Activated CD8-positive, alpha-beta memory T cell treated with anti-CD3 and anti-CD28 coated beads, Interleukin-2, amount 50 U/mL, for 48 hours (primary cell): Measurements from ENCODE around the gene MLX.
"Not testable (repeated sequence)": the region's sequence is repeated elsewhere in the genome, so short reads cannot be mapped to it uniquely, and the experiment has no call there.

Experiments used
- DNase-seq: peaks from one replicate; pipeline ENCODE4 v3.0.0-alpha.2; 2020

The MLX gene

DNA sequence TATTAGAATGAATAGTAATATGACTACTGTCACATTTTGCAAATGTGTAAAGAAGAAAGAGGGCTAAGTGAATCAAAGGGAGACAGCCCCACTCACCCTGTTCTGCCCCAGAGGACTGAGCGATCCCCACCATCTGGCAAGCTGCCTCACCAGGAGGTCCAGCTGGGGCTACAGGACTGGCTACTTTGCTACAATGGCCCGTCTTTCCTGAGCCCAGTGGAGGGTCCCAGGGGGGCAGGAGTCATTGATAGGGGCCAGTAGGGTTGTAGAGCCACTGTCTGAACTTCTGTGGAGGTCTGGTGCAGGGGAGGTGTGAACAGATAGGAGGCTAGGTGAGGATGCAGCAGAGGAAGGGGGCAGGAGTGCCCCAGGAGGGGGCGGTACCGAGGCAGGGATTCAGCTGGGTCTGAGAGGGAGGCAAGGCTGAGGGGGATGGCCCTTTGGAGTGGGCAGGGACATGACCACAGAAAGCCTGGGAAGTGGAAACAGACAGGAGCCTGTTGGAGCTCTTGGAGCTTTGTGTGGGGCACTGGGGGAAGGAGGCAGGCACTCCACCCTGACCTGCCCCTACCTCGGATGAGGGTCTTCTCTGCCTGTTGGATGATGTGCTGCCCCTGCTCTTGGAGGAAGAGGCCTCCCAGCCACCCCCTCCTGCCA lies 10.8 kb upstream of the MLX start:
- not testable (repeated sequence) for DNase-seq

DNA sequence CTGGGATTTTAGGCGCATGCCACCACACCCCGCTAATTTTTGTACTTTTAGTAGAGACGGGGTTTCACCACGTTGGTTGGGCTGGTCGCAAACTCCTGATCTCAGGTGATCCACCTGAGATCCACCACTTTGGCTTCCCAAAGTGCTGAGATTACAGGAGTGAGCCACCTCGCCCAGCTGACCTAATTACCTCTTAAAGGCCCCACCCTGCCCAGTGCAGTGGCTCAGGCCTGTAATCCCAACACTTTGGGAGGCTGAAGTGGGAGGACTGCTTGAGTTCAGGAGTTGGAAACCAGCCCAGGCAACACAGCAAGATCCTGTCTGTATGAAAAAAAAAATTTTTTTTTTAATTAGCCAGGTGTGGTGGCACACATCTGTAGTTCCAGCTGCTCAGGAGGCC lies 7.8 kb upstream of the MLX start:
- DNase-seq: no peak

DNA sequence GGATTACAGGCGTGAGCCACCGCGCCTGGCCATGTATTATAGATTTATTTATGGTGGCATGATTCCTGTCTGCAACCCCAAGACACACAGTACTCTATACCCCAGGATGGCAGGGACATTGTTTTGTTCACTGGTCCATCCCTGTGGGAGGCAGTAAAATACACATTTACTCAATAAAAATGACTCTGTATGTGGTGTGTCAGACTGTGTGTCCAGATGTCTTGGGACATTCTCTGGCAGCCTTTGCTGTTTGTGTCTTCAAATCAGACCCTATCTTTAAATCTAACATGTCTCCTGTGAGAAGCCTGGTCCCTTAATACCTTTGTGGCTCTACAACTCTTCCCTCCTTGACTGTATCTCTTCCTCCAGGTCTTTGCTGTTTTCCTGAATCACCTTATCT lies 6.7 kb upstream of the MLX start:
- DNase-seq: no peak

DNA sequence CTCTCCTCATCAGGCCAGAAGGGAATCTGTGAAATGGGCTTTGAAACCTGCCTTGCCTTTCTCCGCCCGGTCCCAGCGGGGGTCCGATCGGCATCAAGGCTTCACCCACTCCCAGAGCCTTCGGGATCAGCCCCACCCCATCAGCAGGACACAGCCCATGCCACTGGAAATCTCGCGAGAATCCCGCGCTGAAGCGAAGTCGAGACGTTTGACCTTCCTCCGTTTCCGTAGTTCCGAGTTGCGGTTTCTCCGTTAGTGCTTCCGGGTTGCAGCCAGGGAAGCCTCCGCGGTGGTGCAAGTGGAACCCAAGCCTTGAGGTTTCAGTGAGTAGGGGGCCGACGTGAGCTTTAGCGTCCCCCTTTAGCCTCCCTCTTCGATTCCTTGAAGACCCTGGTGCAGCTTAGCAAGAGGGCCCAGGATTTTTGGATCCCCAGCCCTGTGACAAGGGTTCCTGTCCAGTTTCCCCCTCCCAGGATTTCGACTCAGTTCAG lies 5.0 kb upstream of the MLX start, which contains the start of gene COASY:
Gene COASY (plus strand): TSS at position 252 of the 491 bp plus-strand sequence. CDS start 475 bp downstream, outside the sequence.
- DNase-seq: peak; percentile 96

DNA sequence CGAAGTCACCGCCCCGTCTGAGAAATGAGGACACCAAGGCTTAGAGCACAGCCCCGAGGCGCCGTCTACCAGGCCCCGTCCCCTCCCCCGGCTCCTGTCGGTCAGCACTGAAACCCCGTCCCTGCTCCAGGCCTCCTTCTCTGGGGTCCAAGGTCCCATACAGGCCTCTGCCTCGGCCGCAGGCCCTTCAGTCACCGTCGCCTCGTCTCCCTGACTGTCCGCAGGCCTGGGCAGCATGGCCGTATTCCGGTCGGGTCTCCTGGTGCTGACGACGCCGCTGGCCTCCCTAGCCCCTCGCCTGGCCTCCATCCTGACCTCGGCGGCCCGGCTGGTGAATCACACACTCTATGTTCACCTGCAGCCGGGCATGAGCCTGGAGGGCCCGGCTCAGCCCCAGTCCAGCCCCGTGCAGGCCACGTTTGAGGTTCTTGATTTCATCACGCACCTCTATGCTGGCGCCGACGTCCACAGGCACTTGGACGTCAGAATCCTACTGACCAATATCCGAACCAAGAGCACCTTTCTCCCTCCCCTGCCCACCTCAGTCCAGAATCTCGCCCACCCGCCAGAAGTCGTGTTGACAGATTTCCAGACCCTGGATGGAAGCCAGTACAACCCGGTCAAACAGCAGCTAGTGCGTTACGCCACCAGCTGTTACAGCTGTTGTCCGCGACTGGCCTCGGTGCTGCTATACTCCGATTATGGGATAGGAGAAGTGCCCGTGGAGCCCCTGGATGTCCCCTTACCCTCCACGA lies 4.3 kb upstream of the MLX start:
- no peak for DNase-seq

DNA sequence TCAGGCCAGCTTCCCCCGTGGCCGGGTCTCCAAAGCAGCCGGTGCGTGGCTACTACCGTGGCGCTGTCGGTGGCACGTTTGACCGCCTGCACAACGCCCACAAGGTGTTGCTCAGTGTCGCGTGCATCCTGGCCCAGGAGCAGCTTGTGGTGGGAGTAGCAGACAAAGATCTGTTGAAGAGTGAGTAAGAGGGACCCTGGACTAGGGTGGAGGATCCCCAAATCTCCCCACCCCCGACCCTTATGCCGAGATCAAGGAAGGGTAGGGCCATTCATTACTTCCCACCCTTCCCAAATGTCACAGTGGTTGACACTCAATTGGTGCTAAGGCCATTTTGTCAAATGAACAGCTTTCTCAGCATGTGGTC lies 3.8 kb upstream of the MLX start:
- DNase-seq: no peak

DNA sequence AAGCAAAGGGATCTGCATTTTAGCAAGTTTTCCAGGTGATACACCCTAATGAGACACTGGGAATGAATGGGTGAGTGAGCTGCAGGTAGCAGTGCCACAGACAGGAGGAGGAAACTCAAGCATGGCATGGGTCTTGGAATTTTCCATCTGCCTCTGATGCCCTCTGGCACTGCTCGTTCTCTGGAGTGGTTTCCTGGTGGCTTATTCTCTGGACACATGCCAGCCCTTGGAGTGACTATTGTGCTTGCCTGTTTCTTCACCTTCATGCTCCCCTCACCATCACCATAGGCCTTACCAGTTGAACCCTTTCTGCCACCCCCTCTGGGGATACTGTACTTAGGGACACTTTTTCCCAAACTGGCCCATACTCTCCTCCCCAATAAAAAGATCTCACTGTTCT lies 3.4 kb upstream of the MLX start:
- DNase-seq: no peak

DNA sequence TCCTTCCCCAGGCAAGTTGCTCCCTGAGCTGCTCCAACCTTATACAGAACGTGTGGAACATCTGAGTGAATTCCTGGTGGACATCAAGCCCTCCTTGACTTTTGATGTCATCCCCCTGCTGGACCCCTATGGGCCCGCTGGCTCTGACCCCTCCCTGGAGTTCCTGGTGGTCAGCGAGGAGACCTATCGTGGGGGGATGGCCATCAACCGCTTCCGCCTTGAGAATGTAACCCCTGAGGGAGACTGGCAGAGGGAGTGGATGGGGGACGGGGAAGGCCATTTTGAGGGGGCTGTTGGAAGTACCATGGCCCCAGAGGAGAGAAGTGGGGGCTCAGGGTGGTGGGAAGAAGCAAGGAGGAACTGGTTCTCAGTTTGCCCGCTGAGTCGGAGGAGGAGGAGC lies 3.0 kb upstream of the MLX start:
- no peak for DNase-seq

DNA sequence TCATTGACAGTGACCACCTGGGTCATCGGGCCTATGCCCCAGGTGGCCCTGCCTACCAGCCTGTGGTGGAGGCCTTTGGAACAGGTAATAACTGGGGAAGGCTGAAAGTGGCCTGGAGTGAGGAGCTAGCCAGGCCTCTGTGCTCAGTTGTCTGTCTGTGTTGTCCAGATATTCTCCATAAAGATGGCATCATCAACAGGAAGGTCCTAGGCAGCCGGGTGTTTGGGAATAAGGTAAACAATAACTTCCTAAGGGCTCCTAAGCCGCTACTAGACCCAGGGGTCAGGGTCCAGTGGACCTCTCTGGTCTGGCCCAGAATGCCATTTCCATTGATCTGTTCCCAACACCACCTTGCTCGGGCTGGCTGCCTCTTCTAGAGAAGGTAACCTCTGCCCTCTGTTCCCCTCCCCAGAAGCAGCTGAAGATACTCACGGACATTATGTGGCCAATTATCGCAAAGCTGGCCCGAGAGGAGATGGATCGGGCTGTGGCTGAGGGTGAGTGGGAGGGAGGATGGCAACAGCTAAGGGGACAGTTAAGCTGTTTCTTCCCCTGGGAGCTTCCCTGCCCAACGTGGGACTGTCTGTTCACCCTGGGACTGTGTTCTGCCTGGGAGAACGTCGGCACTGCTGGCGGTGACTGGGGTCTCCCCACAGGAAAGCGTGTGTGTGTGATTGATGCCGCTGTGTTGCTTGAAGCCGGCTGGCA lies 1.9 kb upstream of the MLX start:
- DNase-seq: no peak

DNA sequence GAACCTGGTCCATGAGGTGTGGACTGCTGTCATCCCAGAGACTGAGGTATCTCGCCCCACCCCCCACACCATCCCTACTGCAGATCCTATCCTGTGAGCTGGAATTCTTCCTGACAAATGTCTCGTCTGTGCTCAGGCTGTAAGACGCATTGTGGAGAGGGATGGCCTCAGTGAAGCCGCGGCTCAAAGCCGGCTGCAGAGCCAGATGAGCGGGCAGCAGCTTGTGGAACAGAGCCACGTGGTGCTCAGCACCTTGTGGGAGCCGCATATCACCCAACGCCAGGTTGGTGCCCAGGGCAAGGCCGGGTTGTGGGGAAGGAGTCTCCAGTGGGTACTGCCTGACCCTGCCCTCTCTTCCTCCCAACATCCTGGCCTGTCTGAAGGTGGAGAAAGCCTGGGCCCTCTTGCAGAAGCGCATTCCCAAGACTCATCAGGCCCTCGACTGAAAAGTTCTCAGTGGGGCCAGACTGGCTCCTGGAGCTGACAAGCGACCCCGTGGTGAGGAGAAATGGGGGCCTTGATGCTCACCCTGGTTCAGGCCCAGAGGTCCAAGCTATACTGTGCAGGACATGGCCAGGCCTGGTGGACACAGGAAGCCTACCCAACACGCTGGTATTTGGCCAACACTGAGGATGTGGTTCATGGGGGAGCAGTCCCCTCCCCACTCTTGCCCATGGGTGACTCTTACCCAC lies 1.2 kb upstream of the MLX start:
- no peak for DNase-seq

DNA sequence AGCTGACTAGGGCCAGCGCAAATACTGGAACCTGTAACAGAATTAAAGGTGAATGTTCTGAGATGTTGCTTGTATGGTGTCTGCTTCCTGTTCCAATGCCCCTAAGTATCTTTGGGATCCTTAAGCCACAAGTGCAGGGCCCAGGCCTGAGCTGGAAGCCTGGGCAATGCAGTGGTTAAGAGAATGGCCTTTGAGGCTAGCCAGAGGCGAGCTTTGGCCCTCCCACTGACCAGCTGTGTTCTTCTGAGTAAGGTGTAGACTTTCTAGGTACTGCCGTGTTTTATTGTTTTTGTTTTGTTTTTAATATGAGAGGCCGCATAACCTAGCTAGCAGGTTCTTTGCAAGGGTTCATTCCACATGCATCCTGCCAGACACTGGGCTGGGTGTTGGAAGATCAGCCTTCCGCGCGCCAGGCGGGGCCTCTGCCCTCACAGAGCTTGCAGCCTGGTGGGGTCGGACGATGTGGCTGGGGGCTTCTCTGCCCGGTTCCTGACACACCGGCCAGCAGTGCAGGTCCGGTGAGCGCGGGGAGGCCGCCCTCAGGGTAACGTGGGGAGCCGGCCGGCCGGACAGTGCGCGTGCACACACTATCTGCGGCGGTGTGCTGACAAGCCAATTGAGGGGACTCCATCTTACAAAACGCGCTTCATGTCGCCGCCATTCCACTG lies 551 bp upstream of the MLX start:
- DNase-seq: no peak

DNA sequence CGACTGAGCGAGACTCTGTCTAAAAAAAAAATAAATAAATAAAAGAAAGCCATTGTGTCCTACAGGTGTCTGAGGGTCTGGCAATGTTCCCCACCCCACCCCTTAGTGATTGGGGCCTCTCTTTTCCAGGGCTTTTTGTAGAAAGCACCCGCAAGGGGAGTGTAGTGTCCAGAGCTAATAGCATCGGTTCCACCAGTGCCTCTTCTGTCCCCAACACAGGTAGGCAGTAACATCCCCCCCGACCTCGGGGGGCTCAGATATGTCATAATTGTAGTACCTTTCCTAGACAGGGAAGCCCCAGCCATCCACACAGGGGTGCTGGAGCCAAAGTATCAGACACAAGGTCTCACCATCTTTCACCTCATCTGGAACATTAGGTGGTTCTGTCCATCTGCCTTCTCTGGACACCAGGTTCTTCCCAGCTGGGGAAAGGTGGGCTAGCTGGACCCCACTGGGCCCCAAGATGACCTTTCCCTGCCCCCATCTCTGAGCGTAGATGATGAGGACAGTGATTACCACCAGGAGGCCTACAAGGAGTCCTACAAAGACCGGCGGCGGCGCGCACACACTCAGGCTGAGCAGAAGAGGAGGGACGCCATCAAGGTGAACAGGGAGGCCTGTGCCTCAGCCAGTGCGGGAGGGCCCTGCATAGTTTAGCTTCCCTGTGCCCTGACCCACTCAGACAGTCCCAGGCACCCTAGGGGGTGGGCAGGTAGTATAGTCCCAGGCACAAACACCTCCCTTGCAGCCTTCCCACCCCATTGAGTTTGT lies 1.6 kb downstream of the MLX start:
- no peak for DNase-seq

DNA sequence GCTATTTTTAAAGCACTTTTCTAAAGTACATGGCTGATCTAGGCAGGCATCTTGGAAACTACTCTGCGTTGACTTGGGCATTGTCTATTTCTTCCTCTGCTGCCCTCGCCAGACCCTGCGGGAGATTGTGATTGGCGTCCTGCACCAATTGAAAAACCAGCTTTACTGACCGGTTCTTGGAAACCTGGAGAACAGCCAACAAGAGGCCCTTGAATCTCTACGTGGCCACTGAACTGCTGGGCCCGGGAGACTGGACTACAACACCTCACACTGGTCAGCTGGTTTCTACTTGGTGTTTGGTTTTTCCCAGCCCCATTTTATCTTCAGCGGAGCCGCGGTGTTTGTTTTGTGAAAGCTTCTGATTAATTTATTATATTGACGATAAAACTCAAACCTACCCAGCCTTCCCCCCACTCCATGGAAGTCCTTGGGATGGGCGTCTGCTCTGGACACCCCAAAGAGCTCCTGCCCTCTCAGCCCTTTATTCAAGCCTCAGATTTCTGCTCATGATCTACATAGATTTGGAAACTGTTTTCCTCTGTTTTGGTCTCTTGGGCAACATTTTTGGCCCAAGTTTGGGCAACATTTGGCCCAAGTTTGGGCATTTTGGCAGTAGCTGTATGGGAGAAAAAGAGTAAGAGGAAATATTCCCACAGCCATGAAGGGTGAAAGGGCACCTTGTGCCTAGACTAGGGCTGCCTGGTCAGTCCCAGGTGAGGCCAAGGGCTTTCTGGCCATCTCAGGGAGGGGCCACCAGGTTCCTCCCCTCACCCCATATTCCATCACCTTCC lies 4.7 kb downstream of the MLX start:
- no peak for DNase-seq

DNA sequence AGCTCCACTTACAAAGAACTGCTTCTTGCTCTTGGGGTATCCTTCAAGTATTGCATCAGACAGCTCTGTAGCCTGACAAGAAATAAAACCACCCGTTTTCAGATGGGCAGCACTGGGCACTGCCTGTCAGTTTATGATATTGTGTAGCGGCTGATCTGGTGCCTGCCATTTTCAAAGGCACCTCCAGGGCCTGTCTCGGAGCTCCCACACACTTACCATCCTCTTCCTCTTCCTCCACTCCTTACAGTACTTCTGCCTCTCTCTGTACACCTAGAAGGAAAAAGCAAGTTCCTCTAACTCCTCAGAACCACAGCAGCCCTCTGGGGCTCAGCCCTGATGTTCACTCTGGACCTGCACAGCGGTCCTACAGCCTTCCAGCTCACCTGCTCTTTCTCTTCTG lies 6.2 kb downstream of the MLX start:
- no peak for DNase-seq

DNA sequence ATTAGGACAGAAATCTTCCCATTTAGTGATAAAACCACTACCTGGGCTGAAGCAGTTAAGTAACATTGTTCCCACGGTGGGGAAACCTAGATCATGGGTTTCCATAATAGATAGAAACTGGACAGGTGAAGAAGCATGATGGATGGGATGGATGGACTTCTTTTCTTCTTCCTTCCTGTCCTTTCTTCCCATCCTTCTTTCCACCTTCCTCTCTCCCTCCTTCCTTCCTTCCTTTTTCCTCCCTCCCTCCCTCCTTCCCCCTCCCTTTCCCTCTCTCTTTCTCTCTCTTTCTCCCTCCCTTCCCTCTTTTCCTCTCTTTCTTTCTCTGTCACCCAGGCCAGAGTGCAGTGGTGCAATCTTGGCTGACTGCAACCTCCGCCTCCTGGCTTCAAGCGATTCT lies 7.6 kb downstream of the MLX start:
- DNase-seq: no peak

DNA sequence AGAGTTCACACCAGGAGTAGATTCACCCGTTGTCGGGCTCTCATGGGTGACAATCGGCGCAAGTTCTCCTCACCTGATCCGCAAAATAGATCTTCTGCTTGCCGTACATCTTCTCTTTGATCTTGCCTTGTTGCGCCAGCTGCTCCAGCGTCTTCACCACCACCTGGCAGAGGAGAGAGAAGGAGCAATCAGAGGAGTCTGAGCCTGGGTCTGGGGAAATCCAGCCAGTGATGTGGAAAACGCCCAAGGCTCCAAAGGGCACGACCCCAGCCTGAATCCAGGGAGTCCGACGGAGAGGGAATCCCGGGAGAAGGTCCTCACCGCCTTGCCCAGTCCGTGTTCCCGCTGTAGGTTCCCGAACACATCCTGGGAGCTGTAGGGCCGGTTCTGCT lies 10.2 kb downstream of the MLX start:
- no peak for DNase-seq

DNA sequence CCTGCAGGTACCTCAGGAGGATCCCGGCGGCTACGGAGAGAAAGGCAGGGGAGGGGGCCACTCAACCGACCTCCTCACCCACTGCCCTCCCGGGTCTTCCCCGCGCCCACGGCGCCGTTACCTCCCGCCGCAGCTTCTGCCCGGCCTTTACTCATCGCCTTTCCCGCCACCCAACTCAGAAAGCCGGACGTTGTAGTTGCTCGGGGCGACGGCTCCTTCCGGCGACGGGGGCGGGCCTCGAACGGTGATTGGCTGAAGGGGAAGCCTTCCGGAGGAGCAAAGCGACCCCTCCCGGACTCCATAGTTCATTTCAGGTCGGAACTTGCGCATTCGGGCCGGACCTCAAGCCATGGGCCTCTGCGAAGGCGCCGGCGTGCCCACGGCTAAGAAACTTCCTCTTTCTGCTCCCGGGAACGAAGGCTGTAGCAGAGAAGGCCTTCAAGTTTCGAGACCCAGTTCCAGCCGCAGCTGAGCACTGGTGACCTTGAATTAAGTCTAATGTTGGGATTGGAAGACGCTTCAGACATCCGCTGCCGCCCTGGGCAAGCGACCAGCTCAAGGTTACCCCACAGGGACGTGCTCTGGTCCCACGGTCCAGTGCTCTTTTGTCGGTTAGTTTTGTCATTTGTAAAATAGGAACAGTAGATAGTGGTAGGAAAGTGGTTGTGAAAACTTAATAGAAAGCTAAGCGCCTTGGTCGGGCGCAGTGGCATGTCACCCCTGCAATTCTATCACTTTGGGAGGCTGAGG lies 10.8 kb downstream of the MLX start, which contains the start of gene PSMC3IP:
Gene PSMC3IP (minus strand): TSS at position 198 of the 750 bp plus-strand sequence. CDS start 43 bp downstream, at position 155.
- DNase-seq: peak; percentile 96

DNA sequence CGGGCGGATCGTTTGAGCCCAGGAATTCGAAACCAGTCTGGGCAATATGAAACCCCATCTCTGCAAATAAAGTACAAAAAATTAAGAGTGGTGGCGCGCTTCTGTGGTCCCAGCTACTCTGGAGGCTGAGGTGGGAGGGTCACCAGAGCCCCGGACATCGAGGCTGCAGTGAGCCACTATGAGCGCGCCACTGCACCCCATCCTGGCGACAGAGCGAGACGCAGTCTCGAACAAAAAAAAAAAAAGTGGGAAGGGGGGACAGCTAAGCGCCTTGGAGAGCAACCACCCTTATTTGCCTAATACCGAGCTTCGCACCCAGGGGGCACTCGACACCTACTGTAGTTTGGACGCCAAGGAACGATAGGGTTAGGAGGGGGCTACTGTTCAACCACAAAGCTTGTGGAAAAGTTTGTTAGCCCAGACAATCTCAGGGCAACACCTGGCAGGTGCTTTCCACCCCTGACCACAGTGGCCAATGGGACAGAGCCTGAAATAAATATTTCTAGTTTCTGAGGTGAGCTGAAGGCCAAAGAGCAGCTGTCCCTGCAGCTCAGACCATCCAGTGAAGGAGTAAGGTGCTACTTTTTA lies 11.5 kb downstream of the MLX start:
- peak; percentile 84 for DNase-seq

DNA sequence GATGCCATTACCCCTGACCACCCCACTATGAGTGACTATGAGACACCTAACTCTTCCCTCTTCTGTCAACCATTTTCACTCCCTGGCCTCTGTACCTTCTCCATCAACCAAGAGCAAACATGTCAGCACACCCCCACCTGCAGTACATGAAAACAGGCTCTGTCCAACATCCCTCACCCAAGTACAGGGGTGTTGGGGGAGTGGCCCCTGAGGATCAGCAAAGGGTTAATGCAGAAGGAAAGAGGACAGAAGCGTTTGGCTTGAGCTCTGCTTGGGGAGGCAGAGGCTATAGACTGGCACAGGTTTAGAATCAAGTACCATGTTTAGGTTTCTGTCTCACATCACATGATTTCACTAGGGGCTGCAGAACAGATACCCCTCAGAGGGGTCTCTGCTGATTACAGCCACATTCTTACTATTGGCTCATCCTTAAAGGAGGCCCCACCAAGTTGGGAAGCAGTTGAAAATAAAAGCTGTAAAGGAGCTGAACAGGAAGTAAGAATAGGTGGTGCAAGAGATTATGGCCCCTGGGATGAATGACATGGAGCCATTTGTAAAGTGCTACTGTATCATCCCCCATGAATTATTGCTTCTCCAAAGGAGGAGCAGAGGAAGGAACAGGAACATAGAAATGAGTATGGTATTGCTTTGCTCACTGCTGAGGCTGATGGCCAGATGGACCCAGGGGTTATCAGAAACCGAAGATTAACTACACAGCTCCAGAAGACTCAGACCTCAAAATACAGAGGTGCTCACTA lies 13.1 kb downstream of the MLX start:
- DNase-seq: no peak
